IMR-90 (cell line): ENCODE data around the gene SLC2A3. TPM values are rescaled to one million over a fixed set of nuclear protein-coding genes. Genes with fewer than 3 reads are reported as not detected.

Source experiments
- ATAC-seq: fragments of 200-7000 bp; cut with Tn5 transposase; 2 replicates; pipeline ENCODE4 v1.9.1; 2020; ENCODE audit warnings: low read depth, mild to moderate bottlenecking, moderate library complexity
- BruUV-seq: library from RNA; stranded (reverse); fragments of 400-500 nt; replicated peaks from 2 replicates; lab custom pipeline; 2021; lab: Mats Ljungman, UMichigan
- CTCF ChIA-PET: fragments of 300-600 bp; formaldehyde crosslinking; extraction: SDS; loops from one replicate; lab custom pipeline; 2021; ENCODE audit warnings: antibody characterized with exemption; lab: Yijun Ruan, JAX
- POLR2A ChIA-PET: fragments of 300-600 bp; sonication (Branson Sonifier 250); formaldehyde crosslinking; loops from one replicate; lab custom pipeline; 2022; ENCODE audit warnings: antibody characterized with exemption; ENCODE audit not compliant: unreplicated experiment; lab: Charles Lee
- DNase-seq: peaks from one replicate; pipeline ENCODE4 v3.0.0; 2013
- H2AFZ ChIP-seq: replicated peaks from 2 replicates; pipeline ENCODE3; 2013; ENCODE audit warnings: low read length, mild to moderate bottlenecking; ENCODE audit not compliant: poor library complexity
- H2AK5ac ChIP-seq: 2 replicates; pipeline ENCODE4 v1.6.1; 2013; ENCODE audit warnings: low read depth, low read length, inconsistent platforms
- H2AK9ac ChIP-seq: replicated peaks from 2 replicates; pipeline ENCODE3; 2013; ENCODE audit warnings: mild to moderate bottlenecking, low read depth, low read length, moderate library complexity; ENCODE audit not compliant: poor library complexity
- H2BK120ac ChIP-seq: 2 replicates; pipeline ENCODE4 v1.6.1; 2013; ENCODE audit warnings: low read depth, low read length, inconsistent platforms
- H2BK15ac ChIP-seq: 3 replicates; pipeline ENCODE4 v1.6.1; 2013; ENCODE audit warnings: low read depth, low read length, inconsistent platforms
- H2BK20ac ChIP-seq: 2 replicates; pipeline ENCODE4 v1.6.1; 2013; ENCODE audit warnings: low read depth, mild to moderate bottlenecking, inconsistent platforms, low read length, moderate library complexity
- H2BK5ac ChIP-seq: 2 replicates; pipeline ENCODE4 v1.6.1; 2013; ENCODE audit warnings: mild to moderate bottlenecking, low read depth, low read length, inconsistent platforms; ENCODE audit not compliant: poor library complexity, severe bottlenecking
- H3K14ac ChIP-seq: replicated peaks from 2 replicates; pipeline ENCODE4 v1.6.1; 2013; ENCODE audit warnings: low read depth, low read length, inconsistent platforms
- H3K18ac ChIP-seq: 2 replicates; pipeline ENCODE4 v1.6.1; 2013; ENCODE audit warnings: low read depth, low read length, control low read depth
- H3K23ac ChIP-seq: 2 replicates; pipeline ENCODE4 v1.6.1; 2013; ENCODE audit warnings: low read depth, low read length, inconsistent platforms
- H3K27ac ChIP-seq: 2 replicates; pipeline ENCODE4 v1.5.1; 2013; ENCODE audit warnings: mild to moderate bottlenecking, control low read depth, low read length; ENCODE audit not compliant: insufficient read depth
- H3K27me3 ChIP-seq: 2 replicates; pipeline ENCODE4 v1.6.1; 2013; ENCODE audit warnings: low read length; ENCODE audit not compliant: control insufficient read depth, insufficient read depth
- H3K36me3 ChIP-seq: 2 replicates; pipeline ENCODE4 v1.6.1; 2013; ENCODE audit warnings: low read length, mixed read lengths; ENCODE audit not compliant: control insufficient read depth, insufficient read depth
- H3K4ac ChIP-seq: 2 replicates; pipeline ENCODE4 v1.6.1; 2013; ENCODE audit warnings: low read depth, low read length, inconsistent platforms
- H3K4me1 ChIP-seq: 2 replicates; pipeline ENCODE4 v1.6.1; 2013; ENCODE audit warnings: low read length, mixed read lengths; ENCODE audit not compliant: control insufficient read depth, insufficient read depth
- H3K4me2 ChIP-seq: 2 replicates; pipeline ENCODE4 v1.6.1; 2013; ENCODE audit warnings: low read depth, mild to moderate bottlenecking, control low read depth, low read length, moderate library complexity
- H3K4me3 ChIP-seq: 2 replicates; pipeline ENCODE4 v1.5.1; 2013; ENCODE audit warnings: low read depth, mild to moderate bottlenecking, control low read depth, low read length, moderate library complexity; ENCODE audit not compliant: insufficient read depth
- H3K56ac ChIP-seq: 2 replicates; pipeline ENCODE4 v1.6.1; 2013; ENCODE audit warnings: low read length, inconsistent platforms; ENCODE audit not compliant: insufficient read depth; ENCODE audit errors: extremely low read depth
- H3K79me1 ChIP-seq, 2 experiments: 2 replicates each; pipeline ENCODE4 v1.6.1; 2013; ENCODE audit warnings: low read length in 2 of 2, inconsistent platforms in 1 of 2, low read depth in 1 of 2
- H3K9ac ChIP-seq: 2 replicates; pipeline ENCODE4 v1.6.1; 2013; ENCODE audit warnings: low read depth, low read length, control low read depth
- H3K9me1 ChIP-seq: 2 replicates; pipeline ENCODE4 v1.6.1; 2013; ENCODE audit warnings: low read length, inconsistent platforms; ENCODE audit not compliant: insufficient read depth
- H3K9me3 ChIP-seq: 2 replicates; pipeline ENCODE4 v1.6.1; 2013; ENCODE audit warnings: low read length; ENCODE audit not compliant: control insufficient read depth, insufficient read depth
- H4K20me1 ChIP-seq: 2 replicates; pipeline ENCODE4 v1.6.1; 2013; ENCODE audit warnings: low read length, inconsistent platforms; ENCODE audit not compliant: insufficient read depth
- H4K5ac ChIP-seq: 2 replicates; pipeline ENCODE4 v1.6.1; 2013; ENCODE audit warnings: mild to moderate bottlenecking, low read depth, low read length, control low read depth
- H4K8ac ChIP-seq, 2 experiments: 2 replicates each; pipeline ENCODE4 v1.6.1; 2013; ENCODE audit warnings: low read depth in 2 of 2, low read length in 2 of 2, control low read depth in 1 of 2, inconsistent platforms in 1 of 2
- H4K91ac ChIP-seq: 2 replicates; pipeline ENCODE4 v1.6.1; 2013; ENCODE audit warnings: low read depth, low read length, inconsistent platforms; ENCODE audit not compliant: insufficient read depth
- BHLHE40 ChIP-seq: fragments of 150-350 bp; IDR thresholded peaks from 2 replicates; pipeline ENCODE4 v1.6.1; 2016; ENCODE audit warnings: mild to moderate bottlenecking, low read depth, low read length
- CEBPB ChIP-seq: IDR thresholded peaks from 2 replicates; pipeline ENCODE4 v1.6.1; 2012; ENCODE audit warnings: low read depth, low read length, improper control_type of control experiment
- CHD1 ChIP-seq: IDR thresholded peaks from 2 replicates; pipeline ENCODE4 v1.6.1; 2012; ENCODE audit warnings: low read depth, low read length, improper control_type of control experiment
- CTCF ChIP-seq: conservative IDR thresholded peaks from 2 replicates; pipeline ENCODE4 v1.5.1; 2012; ENCODE audit warnings: mild to moderate bottlenecking, low read depth, low read length, improper control_type of control experiment
- ELK1 ChIP-seq: fragments of 150-350 bp; IDR thresholded peaks from 2 replicates; pipeline ENCODE4 v1.6.1; 2016; ENCODE audit warnings: low read depth, mild to moderate bottlenecking, low read length, moderate library complexity, borderline replicate concordance
- FOS ChIP-seq: fragments of 150-350 bp; IDR thresholded peaks from 2 replicates; pipeline ENCODE4 v1.6.1; 2016; ENCODE audit warnings: low read depth, low read length
- MAFK ChIP-seq: IDR thresholded peaks from 2 replicates; pipeline ENCODE4 v1.6.1; 2012; ENCODE audit warnings: low read depth, low read length, improper control_type of control experiment
- MAZ ChIP-seq: IDR thresholded peaks from 2 replicates; pipeline ENCODE4 v1.6.1; 2012; ENCODE audit warnings: low read depth, mild to moderate bottlenecking, low read length, improper control_type of control experiment, moderate library complexity, borderline replicate concordance
- MXI1 ChIP-seq: IDR thresholded peaks from 2 replicates; pipeline ENCODE4 v1.6.1; 2012; ENCODE audit warnings: low read depth, mild to moderate bottlenecking, low read length, moderate library complexity, borderline replicate concordance
- NFE2L2 ChIP-seq: fragments of 150-350 bp; IDR thresholded peaks from 2 replicates; pipeline ENCODE4 v1.6.1; 2016; ENCODE audit warnings: low read depth, mild to moderate bottlenecking, low read length
- POLR2A ChIP-seq: IDR thresholded peaks from 2 replicates; pipeline ENCODE4 v1.6.1; 2012; ENCODE audit warnings: mild to moderate bottlenecking, low read depth, low read length
- RAD21 ChIP-seq: IDR thresholded peaks from 2 replicates; pipeline ENCODE4 v1.6.1; 2012; ENCODE audit warnings: low read length, improper control_type of control experiment
- RCOR1 ChIP-seq: IDR thresholded peaks from 2 replicates; pipeline ENCODE4 v1.6.1; 2012; ENCODE audit warnings: mild to moderate bottlenecking, low read length, improper control_type of control experiment; ENCODE audit not compliant: insufficient replicate concordance
- RFX5 ChIP-seq: IDR thresholded peaks from 2 replicates; pipeline ENCODE4 v1.8.0; 2012; ENCODE audit warnings: low read depth, mild to moderate bottlenecking, low read length, moderate library complexity
- SMC3 ChIP-seq: fragments of 150-350 bp; IDR thresholded peaks from 2 replicates; pipeline ENCODE4 v1.6.1; 2016; ENCODE audit warnings: low read depth, mild to moderate bottlenecking, antibody characterized with exemption, low read length, moderate library complexity
- USF2 ChIP-seq: fragments of 150-350 bp; IDR thresholded peaks from 2 replicates; pipeline ENCODE4 v1.6.1; 2017; ENCODE audit warnings: mild to moderate bottlenecking, antibody characterized with exemption, low read length, low read depth
- WGBS, 2 experiments: methylation state at CpG; one replicate each; pipeline versions ENCODE4 v1.1.5 to v1.1.7; 2013; ENCODE audit warnings: missing lambda C conversion rate in 2 of 2; ENCODE audit not compliant: insufficient read length in 1 of 2; ENCODE audit errors: extremely low coverage in 2 of 2; 5-methylcytosine and 5-hydroxymethylcytosine counted together
- dilution Hi-C: fragments of 300-500 bp; cut with HindIII; formaldehyde crosslinking; loops from one replicate; pipeline ENCODE4 v1.14.3; 2018; ENCODE audit warnings: low sequenced_read_pairs; ENCODE audit not compliant: unreplicated experiment
- in situ Hi-C: fragments of 300-500 bp; cut with MboI; formaldehyde crosslinking; loops from 3 replicates; pipeline ENCODE4 v1.14.3; 2019; ENCODE audit warnings: low sequenced_read_pairs, inconsistent platforms, mixed read lengths
- intact Hi-C: fragments of 100-400 bp; cut with micrococcal nuclease; formaldehyde crosslinking; loops from 2 replicates; pipeline ENCODE4 v1.10.0; 2022
- polyA plus RNA-seq, 3 experiments: library from polyadenylated mRNA; depleted of rRNA; stranded (reverse); fragments of >200 nt; gene quantifications; 2 replicates each; pipeline ENCODE4 v1.2.3, GENCODE V29; 2012; ENCODE audit warnings: low replicate concordance in 1 of 3
- total RNA-seq: library from RNA; depleted of rRNA; stranded (reverse); fragments of >200 nt; gene quantifications from 2 replicates; pipeline ENCODE4 v1.2.3, GENCODE V29; 2012

SLC2A3 gene
- total and polyA plus RNA-seq, 2 of the 4 experiments (the other 2 are of a cell fraction), result 46.1 to 54.8 TPM

- no peaks in the 10 kb centered on the region for H3K9me3 ChIP-seq
- no peak overlapping the region for H2AK9ac ChIP-seq
- H3K56ac ChIP-seq, result no peak overlapping the region
- H2BK20ac ChIP-seq, result no peak overlapping the region
- H4K8ac ChIP-seq, result no peak overlapping the region
- no peak overlapping the region for H2AFZ ChIP-seq
- H3K9ac ChIP-seq, result no peak overlapping the region
- POLR2A ChIA-PET, result interaction anchor here (0.5 to 0.7 kb wide), 2 partner anchors 38 to 341 kb away, joined by 3 to 4 read pairs; no protein-coding TSS in a partner anchor
- ATAC-seq (no peak), DNase-seq (peak; percentile 35)
- no peak overlapping the region for H4K5ac ChIP-seq
- H3K27ac ChIP-seq, result no peak overlapping the region
- no peak for TF ChIP-seq RCOR1
- no peak for TF ChIP-seq FOS
- no peak for TF ChIP-seq MAZ
- no peak for TF ChIP-seq RFX5
- TF ChIP-seq USF2, result no peak
- no peak for TF ChIP-seq BHLHE40
- TF ChIP-seq MXI1, result no peak
- TF ChIP-seq SMC3, result no peak
- TF ChIP-seq ELK1, result no peak
- TF ChIP-seq CHD1, result no peak
- no peak for TF ChIP-seq MAFK
- no peak for TF ChIP-seq RAD21
- TF ChIP-seq CTCF, result no peak
- TF ChIP-seq NFE2L2, result no peak
- TF ChIP-seq POLR2A, result no peak
- TF ChIP-seq CEBPB, result no peak
- no peak overlapping the region for H2BK120ac ChIP-seq
- no peaks in the 10 kb centered on the region for H3K36me3 ChIP-seq
- H3K14ac ChIP-seq, result no peak overlapping the region
- peaks cover 8% of the 10 kb centered on the region in 2 experiments; a peak in 3 of 4 replicates for H3K79me1 ChIP-seq
- no peaks in the 10 kb centered on the region; the same call in 1 of the 2 replicates for H3K9me1 ChIP-seq
- peak overlapping the region; percentile 33; the same call in 1 of the 2 replicates for H2AK5ac ChIP-seq
- peaks cover 6% of the 10 kb centered on the region for H3K4me1 ChIP-seq
- dilution Hi-C loops (no loop called here), intact Hi-C loops (loop anchor here (5.0 kb wide), 1 partner anchor 724 kb away; the partner anchor contains the start of gene RIMKLB), in situ Hi-C loops (no loop called here)
- H4K91ac ChIP-seq, result no peak overlapping the region
- H3K4me3 ChIP-seq, result no peak overlapping the region
- WGBS, 2 experiments, result no CpG with 5 or more reads among the region's 6 CpGs
- H3K18ac ChIP-seq, result no peak overlapping the region
- H3K4me2 ChIP-seq, result no peak overlapping the region
- H3K23ac ChIP-seq, result no peak overlapping the region
- CTCF ChIA-PET, result interaction anchor here (1.2 kb wide), 1 partner anchor 40 kb away, joined by 5 read pairs; no protein-coding TSS in a partner anchor
- no TSS peak for BruUV-seq
- H3K27me3 ChIP-seq, result no peaks in the 10 kb centered on the region
- H2BK5ac ChIP-seq, result peak overlapping the region; percentile 59
- no peaks in the 10 kb centered on the region for H4K20me1 ChIP-seq
- no peak overlapping the region for H2BK15ac ChIP-seq
- H3K4ac ChIP-seq, result peak overlapping the region; percentile 20; the same call in 1 of the 2 replicates
These were observed 37.5 kb upstream of the SLC2A3 start for GRCh38 chr12:7973457-7973825.
